ENCODE measurements around the gene FOXJ1. TPM values are rescaled to one million over a fixed set of nuclear protein-coding genes. Genes with fewer than 3 reads are reported as not detected.
"Not testable (repeated sequence)": the region's sequence is repeated elsewhere in the genome, so short reads cannot be mapped to it uniquely, and the experiment has no call there.

Gene FOXJ1
- polyA plus RNA-seq (ENCODE audit: insufficient read length in 4 of 4), result 10 to 100 TPM; 18.7 to 31.7 (median 19.4) TPM

GRCh38 chr17:76141212-76142038, at the start of gene FOXJ1:
Gene FOXJ1, minus strand, starts transcription at chr17:76141245. Its CDS starts 850 bp downstream, at chr17:76140395.
- DNase-seq (ENCODE audit: low read depth in 4 of 4, low spot score in 3 of 4), result peak; percentile 85 to 87 (median 86)

- DNase-seq (ENCODE audit: low read depth in 4 of 4, low spot score in 3 of 4), result no peak
These were observed 48.7 kb upstream of the FOXJ1 start for GRCh38 chr17:76189741-76190140.

GRCh38 chr17:76189247-76189646, 48.2 kb upstream of the FOXJ1 start:
- DNase-seq (ENCODE audit: low read depth in 4 of 4, low spot score in 3 of 4), result no peak

GRCh38 chr17:76188213-76189016, 47.4 kb upstream of the FOXJ1 start:
- DNase-seq (ENCODE audit: low read depth in 4 of 4, low spot score in 3 of 4), result no peak

GRCh38 chr17:76186774-76187173, 45.7 kb upstream of the FOXJ1 start:
- DNase-seq (ENCODE audit: low read depth in 4 of 4, low spot score in 3 of 4), result not testable (repeated sequence)

- no peak for DNase-seq (ENCODE audit: low read depth in 4 of 4, low spot score in 3 of 4)
These were observed 43.2 kb upstream of the FOXJ1 start for GRCh38 chr17:76184290-76184689.

GRCh38 chr17:76182016-76182764, 41.1 kb upstream of the FOXJ1 start:
- peak; percentile 78 to 85 (median 80) for DNase-seq (ENCODE audit: low read depth in 4 of 4, low spot score in 3 of 4)

GRCh38 chr17:76179496-76180467, 38.7 kb upstream of the FOXJ1 start:
- no peak for DNase-seq (ENCODE audit: low read depth in 4 of 4, low spot score in 3 of 4)

- no peak for DNase-seq (ENCODE audit: low read depth in 4 of 4, low spot score in 3 of 4)
These were observed 37.1 kb upstream of the FOXJ1 start for GRCh38 chr17:76178124-76178523.

GRCh38 chr17:76176701-76177574, 35.9 kb upstream of the FOXJ1 start:
- no peak for DNase-seq (ENCODE audit: low read depth in 4 of 4, low spot score in 3 of 4)

GRCh38 chr17:76174037-76174436, 33.0 kb upstream of the FOXJ1 start:
- DNase-seq (ENCODE audit: low read depth in 4 of 4, low spot score in 3 of 4), result no peak

- no peak for DNase-seq (ENCODE audit: low read depth in 4 of 4, low spot score in 3 of 4)
These were observed 32.4 kb upstream of the FOXJ1 start for GRCh38 chr17:76173474-76173873.

- DNase-seq (ENCODE audit: low read depth in 4 of 4, low spot score in 3 of 4), result no peak
These were observed 30.7 kb upstream of the FOXJ1 start for GRCh38 chr17:76171706-76172105.

- no peak for DNase-seq (ENCODE audit: low read depth in 4 of 4, low spot score in 3 of 4)
These were observed 29.1 kb upstream of the FOXJ1 start for GRCh38 chr17:76170114-76170513.

- DNase-seq (ENCODE audit: low read depth in 4 of 4, low spot score in 3 of 4), result no peak
These were observed 25.9 kb upstream of the FOXJ1 start for GRCh38 chr17:76166906-76167305.

GRCh38 chr17:76166168-76166567, 25.1 kb upstream of the FOXJ1 start:
- DNase-seq (ENCODE audit: low read depth in 4 of 4, low spot score in 3 of 4), result no peak

- no peak for DNase-seq (ENCODE audit: low read depth in 4 of 4, low spot score in 3 of 4)
These were observed 23.3 kb upstream of the FOXJ1 start for GRCh38 chr17:76164331-76164730.

- no peak for DNase-seq (ENCODE audit: low read depth in 4 of 4, low spot score in 3 of 4)
These were observed 22.9 kb upstream of the FOXJ1 start for GRCh38 chr17:76163919-76164318.

Measured in right renal pelvis (tissue), 4 donors.